SKM-1 treated with dmso at 0.1 percent for 144 hours (cell line): ENCODE measurements around the gene BAHCC1.

Experiments
- DNase-seq: peaks from one replicate; lab custom pipeline; 2025; ENCODE audit not compliant: unreplicated experiment; lab: John Stamatoyannopoulos, UW

The BAHCC1 gene

GRCh38 chr17:81366648-81367047 is 28.6 kb upstream of the BAHCC1 start:
- no peak for DNase-seq

GRCh38 chr17:81367171-81367570 is 28.1 kb upstream of the BAHCC1 start:
- no peak for DNase-seq

GRCh38 chr17:81368161-81369022 is 26.9 kb upstream of the BAHCC1 start:
- no peak for DNase-seq

- no peak for DNase-seq
Measured at GRCh38 chr17:81370294-81370693, 25.0 kb upstream of the BAHCC1 start.

- no peak for DNase-seq
Measured at GRCh38 chr17:81371910-81372760, 23.1 kb upstream of the BAHCC1 start.

- DNase-seq = no peak
Measured at GRCh38 chr17:81373536-81374160, 21.6 kb upstream of the BAHCC1 start.

- no peak for DNase-seq
Measured at GRCh38 chr17:81374890-81375289, 20.4 kb upstream of the BAHCC1 start.

- DNase-seq = no peak
Measured at GRCh38 chr17:81376946-81377714, 18.1 kb upstream of the BAHCC1 start.

GRCh38 chr17:81378941-81379511 is 16.2 kb upstream of the BAHCC1 start:
- DNase-seq = no peak

- DNase-seq = no peak
Measured at GRCh38 chr17:81379523-81379942, 15.7 kb upstream of the BAHCC1 start.

- no peak for DNase-seq
Measured at GRCh38 chr17:81380131-81380530, 15.1 kb upstream of the BAHCC1 start.

GRCh38 chr17:81380666-81381518 is 14.4 kb upstream of the BAHCC1 start:
- no peak for DNase-seq

GRCh38 chr17:81381632-81382577 is 13.4 kb upstream of the BAHCC1 start:
- no peak for DNase-seq

- no peak for DNase-seq
Measured at GRCh38 chr17:81382851-81383250, 12.4 kb upstream of the BAHCC1 start.

- no peak for DNase-seq
Measured at GRCh38 chr17:81383504-81384421, 11.5 kb upstream of the BAHCC1 start.

- DNase-seq = no peak
Measured at GRCh38 chr17:81384929-81385319, 10.3 kb upstream of the BAHCC1 start.

GRCh38 chr17:81385320-81386111 is 9.7 kb upstream of the BAHCC1 start:
- no peak for DNase-seq
